Neuron (in vitro differentiated cells): Measurements from ENCODE around the gene KBTBD12.

Source experiments
- H2AFZ ChIP-seq: one replicate; pipeline ENCODE4 v1.6.1; 2013; ENCODE audit warnings: low read depth, mild to moderate bottlenecking, inconsistent platforms, low read length, moderate library complexity
- H3K27me3 ChIP-seq: one replicate; pipeline ENCODE4 v1.6.1; 2013; ENCODE audit warnings: low read length; ENCODE audit not compliant: insufficient read depth
- H3K36me3 ChIP-seq: one replicate; pipeline ENCODE4 v1.6.1; 2013; ENCODE audit warnings: low read length; ENCODE audit not compliant: insufficient read depth
- H3K4me1 ChIP-seq: one replicate; pipeline ENCODE4 v1.6.1; 2013; ENCODE audit warnings: low read length; ENCODE audit not compliant: insufficient read depth
- H3K4me3 ChIP-seq: 2 replicates; pipeline ENCODE4 v1.5.1; 2013; ENCODE audit warnings: mild to moderate bottlenecking, low read length, moderate library complexity
- H3K9me3 ChIP-seq: one replicate; pipeline ENCODE4 v1.6.1; 2013; ENCODE audit warnings: low read length

Gene KBTBD12

DNA sequence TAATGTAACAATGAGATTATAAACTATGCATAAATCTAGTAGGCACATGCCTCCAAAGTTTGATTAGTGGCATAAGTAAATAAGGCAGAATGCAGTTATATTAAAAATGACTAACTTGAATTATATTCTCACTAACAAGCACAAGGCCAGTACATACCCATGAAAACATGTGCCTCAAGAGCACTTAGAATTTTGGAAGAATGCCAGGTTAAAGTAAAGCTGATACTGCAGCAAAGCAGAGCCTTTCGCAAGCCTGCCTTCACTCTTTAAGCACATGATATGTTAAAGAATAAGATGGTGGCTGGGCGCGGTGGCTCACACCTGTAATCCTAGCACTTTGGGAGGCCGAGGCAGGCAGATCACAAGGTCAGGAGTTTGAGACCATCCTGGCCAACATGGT, 49.0 kb downstream of the KBTBD12 start:
- Histone ChIP-seq H3K27me3 (no peaks in the 10 kb centered on the region), H3K4me3 (no peak overlapping the region), H2AFZ (no peak overlapping the region), H3K9me3 (no peaks in the 10 kb centered on the region), H3K4me1 (peaks cover 32% of the 10 kb centered on the region), H3K36me3 (no peaks in the 10 kb centered on the region)

- peaks cover 24% of the 10 kb centered on the region for H3K4me1 ChIP-seq
- H3K9me3 ChIP-seq: no peaks in the 10 kb centered on the region
- H3K4me3 ChIP-seq: no peak overlapping the region
- no peaks in the 10 kb centered on the region for H3K27me3 ChIP-seq
- no peaks in the 10 kb centered on the region for H3K36me3 ChIP-seq
- no peak overlapping the region for H2AFZ ChIP-seq
These were observed 49.8 kb downstream of the KBTBD12 start for GRCh38 chr3:127964816-127965215.

- Histone ChIP-seq H3K4me3 (no peak overlapping the region), H3K27me3 (peaks cover 2% of the 10 kb centered on the region), H2AFZ (no peak overlapping the region), H3K4me1 (peaks cover 6% of the 10 kb centered on the region), H3K9me3 (no peaks in the 10 kb centered on the region), H3K36me3 (no peaks in the 10 kb centered on the region)
These were observed 52.3 kb downstream of the KBTBD12 start for GRCh38 chr3:127967316-127967715.

DNA sequence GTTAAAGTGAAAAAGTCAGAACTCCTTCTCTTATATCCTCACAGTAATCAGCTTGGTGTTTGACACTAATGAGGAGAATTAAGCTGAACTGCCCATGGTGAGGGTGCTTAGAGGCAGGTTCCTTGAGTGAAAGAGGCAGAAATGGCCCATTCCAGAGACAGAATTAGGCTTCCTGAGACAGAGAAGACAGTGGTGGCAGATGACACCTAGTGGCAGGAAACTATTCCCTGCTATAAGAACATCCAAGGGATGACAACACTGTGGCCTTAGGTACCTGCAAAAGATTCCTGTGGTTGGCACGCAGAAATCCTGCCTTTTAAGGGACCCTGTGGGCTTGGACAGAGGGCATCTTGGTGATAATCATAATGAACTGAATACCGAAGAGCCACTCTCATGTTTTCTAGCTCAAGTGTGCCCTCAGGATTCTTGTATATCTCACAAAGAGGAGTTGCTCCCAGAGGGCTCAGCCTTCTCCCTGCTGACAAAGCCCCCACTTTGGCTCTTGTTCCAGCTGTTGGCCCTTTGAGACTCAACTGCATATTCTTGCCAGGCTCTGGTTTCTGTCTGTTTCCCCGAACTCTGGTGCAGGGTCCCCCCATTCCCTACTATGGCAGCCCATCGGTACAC, 56.0 kb downstream of the KBTBD12 start:
- H3K4me3 ChIP-seq: no peak overlapping the region
- peaks cover 6% of the 10 kb centered on the region for H3K4me1 ChIP-seq
- no peaks in the 10 kb centered on the region for H3K9me3 ChIP-seq
- peaks cover 15% of the 10 kb centered on the region for H3K27me3 ChIP-seq
- H3K36me3 ChIP-seq: no peaks in the 10 kb centered on the region
- no peak overlapping the region for H2AFZ ChIP-seq

- H3K9me3 ChIP-seq: no peaks in the 10 kb centered on the region
- no peaks in the 10 kb centered on the region for H3K4me1 ChIP-seq
- H3K36me3 ChIP-seq: no peaks in the 10 kb centered on the region
- H2AFZ ChIP-seq: no peak overlapping the region
- H3K27me3 ChIP-seq: peaks cover 18% of the 10 kb centered on the region
- no peak overlapping the region for H3K4me3 ChIP-seq
These were observed 59.2 kb downstream of the KBTBD12 start for GRCh38 chr3:127974226-127974625.

GRCh38 chr3:127975153-127976029, 60.4 kb downstream of the KBTBD12 start:
- Histone ChIP-seq H2AFZ (no peak overlapping the region), H3K27me3 (peaks cover 18% of the 10 kb centered on the region), H3K4me3 (no peak overlapping the region), H3K9me3 (no peaks in the 10 kb centered on the region), H3K4me1 (no peaks in the 10 kb centered on the region), H3K36me3 (no peaks in the 10 kb centered on the region)

GRCh38 chr3:127978636-127979035, 63.6 kb downstream of the KBTBD12 start:
- Histone ChIP-seq H2AFZ (no peak overlapping the region), H3K4me3 (no peak overlapping the region), H3K4me1 (no peaks in the 10 kb centered on the region), H3K36me3 (no peaks in the 10 kb centered on the region), H3K9me3 (no peaks in the 10 kb centered on the region), H3K27me3 (peaks cover 11% of the 10 kb centered on the region)

GRCh38 chr3:127979473-127979872, 64.4 kb downstream of the KBTBD12 start:
- H2AFZ ChIP-seq: no peak overlapping the region
- peaks cover 3% of the 10 kb centered on the region for H3K27me3 ChIP-seq
- H3K4me1 ChIP-seq: no peaks in the 10 kb centered on the region
- H3K9me3 ChIP-seq: no peaks in the 10 kb centered on the region
- no peak overlapping the region for H3K4me3 ChIP-seq
- H3K36me3 ChIP-seq: no peaks in the 10 kb centered on the region

DNA sequence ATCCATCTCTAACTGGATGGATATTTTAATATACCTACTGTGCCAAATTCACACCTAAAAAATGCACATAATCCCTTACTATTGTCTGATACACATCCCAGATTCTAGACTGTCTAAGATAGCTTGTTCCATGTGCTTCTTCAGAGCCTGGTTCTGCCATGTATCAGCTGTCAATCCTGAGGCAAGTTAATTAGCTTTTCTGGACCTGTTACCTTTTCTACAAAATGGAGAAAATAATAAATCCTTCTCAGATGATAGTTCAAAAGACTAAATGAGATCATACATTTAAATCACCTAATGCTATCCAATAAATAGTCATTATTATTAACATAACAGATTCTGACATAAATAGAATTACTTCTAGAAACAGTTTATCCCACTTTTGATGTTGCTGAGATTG, 66.1 kb downstream of the KBTBD12 start:
- Histone ChIP-seq H2AFZ (no peak overlapping the region), H3K27me3 (peaks cover 6% of the 10 kb centered on the region), H3K4me1 (no peaks in the 10 kb centered on the region), H3K36me3 (no peaks in the 10 kb centered on the region), H3K9me3 (no peaks in the 10 kb centered on the region), H3K4me3 (no peak overlapping the region)

- no peak overlapping the region for H3K4me3 ChIP-seq
- no peaks in the 10 kb centered on the region for H3K36me3 ChIP-seq
- no peak overlapping the region for H2AFZ ChIP-seq
- no peaks in the 10 kb centered on the region for H3K9me3 ChIP-seq
- peaks cover 2% of the 10 kb centered on the region for H3K4me1 ChIP-seq
- peaks cover 3% of the 10 kb centered on the region for H3K27me3 ChIP-seq
These were observed 67.1 kb downstream of the KBTBD12 start for GRCh38 chr3:127982155-127982554.

GRCh38 chr3:127984241-127984975, 69.4 kb downstream of the KBTBD12 start:
- H3K9me3 ChIP-seq: no peaks in the 10 kb centered on the region
- no peak overlapping the region for H2AFZ ChIP-seq
- no peaks in the 10 kb centered on the region for H3K36me3 ChIP-seq

GRCh38 chr3:127985216-127985615, 70.2 kb downstream of the KBTBD12 start:
- Histone ChIP-seq H3K4me1 (peaks cover 6% of the 10 kb centered on the region), H3K27me3 (peaks cover 9% of the 10 kb centered on the region), H3K36me3 (no peaks in the 10 kb centered on the region), H3K4me3 (no peak overlapping the region), H3K9me3 (no peaks in the 10 kb centered on the region), H2AFZ (no peak overlapping the region)

More at GRCh38 chr3:127984241-127984975, 69.4 kb downstream of the KBTBD12 start:
- H3K27me3 ChIP-seq: peaks cover 3% of the 10 kb centered on the region
- no peak overlapping the region for H3K4me3 ChIP-seq
- H3K4me1 ChIP-seq: peaks cover 6% of the 10 kb centered on the region

DNA sequence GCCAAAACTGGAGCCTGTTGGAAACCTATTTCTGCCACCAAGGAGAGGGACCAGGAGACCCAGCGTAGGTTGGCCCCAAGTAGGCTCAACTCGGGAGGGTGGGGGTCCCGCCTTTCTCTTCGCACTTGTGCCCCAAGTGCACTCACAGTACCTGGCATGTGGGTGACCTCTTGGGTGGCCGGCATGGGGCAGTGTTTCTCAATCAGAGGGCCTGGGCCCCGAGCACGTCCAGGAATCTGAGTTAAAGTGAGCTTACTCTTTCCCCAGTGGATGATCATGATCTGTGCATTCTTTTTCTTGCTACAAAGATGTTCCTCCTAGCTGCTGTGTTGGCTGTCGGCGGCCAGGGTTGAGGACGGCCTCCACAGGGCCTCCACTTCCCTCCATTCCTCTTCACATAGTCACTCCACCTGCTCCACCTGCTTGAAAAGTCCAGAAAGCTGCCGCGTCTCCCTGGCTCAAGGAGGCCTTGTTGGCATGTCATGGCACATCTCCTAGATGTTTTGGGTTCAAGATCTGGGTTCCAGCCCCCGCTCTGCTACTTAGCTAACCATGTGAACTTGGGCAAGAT, 70.7 kb downstream of the KBTBD12 start:
- no peaks in the 10 kb centered on the region for H3K9me3 ChIP-seq
- peaks cover 11% of the 10 kb centered on the region for H3K27me3 ChIP-seq
- H3K4me3 ChIP-seq: no peak overlapping the region
- H2AFZ ChIP-seq: no peak overlapping the region
- peaks cover 6% of the 10 kb centered on the region for H3K4me1 ChIP-seq
- H3K36me3 ChIP-seq: no peaks in the 10 kb centered on the region
